IMR-90 (cell line): ENCODE measurements around the gene NUDT5. TPM values are rescaled to one million over a fixed set of nuclear protein-coding genes. Genes with fewer than 3 reads are reported as not detected.

Source experiments
- ATAC-seq: fragments of 200-7000 bp; cut with Tn5 transposase; 2 replicates; pipeline ENCODE4 v1.9.1; 2020; ENCODE audit warnings: low read depth, mild to moderate bottlenecking, moderate library complexity
- BruUV-seq: library from RNA; stranded (reverse); fragments of 400-500 nt; replicated peaks from 2 replicates; lab custom pipeline; 2021; lab: Mats Ljungman, UMichigan
- CTCF ChIA-PET: fragments of 300-600 bp; formaldehyde crosslinking; extraction: SDS; loops from one replicate; lab custom pipeline; 2021; ENCODE audit warnings: antibody characterized with exemption; lab: Yijun Ruan, JAX
- POLR2A ChIA-PET: fragments of 300-600 bp; sonication (Branson Sonifier 250); formaldehyde crosslinking; loops from one replicate; lab custom pipeline; 2022; ENCODE audit warnings: antibody characterized with exemption; ENCODE audit not compliant: unreplicated experiment; lab: Charles Lee
- DNase-seq: peaks from one replicate; pipeline ENCODE4 v3.0.0; 2013
- H2AFZ ChIP-seq: replicated peaks from 2 replicates; pipeline ENCODE3; 2013; ENCODE audit warnings: low read length, mild to moderate bottlenecking; ENCODE audit not compliant: poor library complexity
- H2AK5ac ChIP-seq: 2 replicates; pipeline ENCODE4 v1.6.1; 2013; ENCODE audit warnings: low read depth, low read length, inconsistent platforms
- H2AK9ac ChIP-seq: replicated peaks from 2 replicates; pipeline ENCODE3; 2013; ENCODE audit warnings: mild to moderate bottlenecking, low read depth, low read length, moderate library complexity; ENCODE audit not compliant: poor library complexity
- H2BK120ac ChIP-seq: 2 replicates; pipeline ENCODE4 v1.6.1; 2013; ENCODE audit warnings: low read depth, low read length, inconsistent platforms
- H2BK15ac ChIP-seq: 3 replicates; pipeline ENCODE4 v1.6.1; 2013; ENCODE audit warnings: low read depth, low read length, inconsistent platforms
- H2BK20ac ChIP-seq: 2 replicates; pipeline ENCODE4 v1.6.1; 2013; ENCODE audit warnings: low read depth, mild to moderate bottlenecking, inconsistent platforms, low read length, moderate library complexity
- H2BK5ac ChIP-seq: 2 replicates; pipeline ENCODE4 v1.6.1; 2013; ENCODE audit warnings: mild to moderate bottlenecking, low read depth, low read length, inconsistent platforms; ENCODE audit not compliant: poor library complexity, severe bottlenecking
- H3K14ac ChIP-seq: replicated peaks from 2 replicates; pipeline ENCODE4 v1.6.1; 2013; ENCODE audit warnings: low read depth, low read length, inconsistent platforms
- H3K18ac ChIP-seq: 2 replicates; pipeline ENCODE4 v1.6.1; 2013; ENCODE audit warnings: low read depth, low read length, control low read depth
- H3K23ac ChIP-seq: 2 replicates; pipeline ENCODE4 v1.6.1; 2013; ENCODE audit warnings: low read depth, low read length, inconsistent platforms
- H3K27ac ChIP-seq: 2 replicates; pipeline ENCODE4 v1.5.1; 2013; ENCODE audit warnings: mild to moderate bottlenecking, control low read depth, low read length; ENCODE audit not compliant: insufficient read depth
- H3K27me3 ChIP-seq: 2 replicates; pipeline ENCODE4 v1.6.1; 2013; ENCODE audit warnings: low read length; ENCODE audit not compliant: control insufficient read depth, insufficient read depth
- H3K36me3 ChIP-seq: 2 replicates; pipeline ENCODE4 v1.6.1; 2013; ENCODE audit warnings: low read length, mixed read lengths; ENCODE audit not compliant: control insufficient read depth, insufficient read depth
- H3K4ac ChIP-seq: 2 replicates; pipeline ENCODE4 v1.6.1; 2013; ENCODE audit warnings: low read depth, low read length, inconsistent platforms
- H3K4me1 ChIP-seq: 2 replicates; pipeline ENCODE4 v1.6.1; 2013; ENCODE audit warnings: low read length, mixed read lengths; ENCODE audit not compliant: control insufficient read depth, insufficient read depth
- H3K4me2 ChIP-seq: 2 replicates; pipeline ENCODE4 v1.6.1; 2013; ENCODE audit warnings: low read depth, mild to moderate bottlenecking, control low read depth, low read length, moderate library complexity
- H3K4me3 ChIP-seq: 2 replicates; pipeline ENCODE4 v1.5.1; 2013; ENCODE audit warnings: low read depth, mild to moderate bottlenecking, control low read depth, low read length, moderate library complexity; ENCODE audit not compliant: insufficient read depth
- H3K56ac ChIP-seq: 2 replicates; pipeline ENCODE4 v1.6.1; 2013; ENCODE audit warnings: low read length, inconsistent platforms; ENCODE audit not compliant: insufficient read depth; ENCODE audit errors: extremely low read depth
- H3K79me1 ChIP-seq, 2 experiments: 2 replicates each; pipeline ENCODE4 v1.6.1; 2013; ENCODE audit warnings: low read length in 2 of 2, inconsistent platforms in 1 of 2, low read depth in 1 of 2
- H3K9ac ChIP-seq: 2 replicates; pipeline ENCODE4 v1.6.1; 2013; ENCODE audit warnings: low read depth, low read length, control low read depth
- H3K9me1 ChIP-seq: 2 replicates; pipeline ENCODE4 v1.6.1; 2013; ENCODE audit warnings: low read length, inconsistent platforms; ENCODE audit not compliant: insufficient read depth
- H3K9me3 ChIP-seq: 2 replicates; pipeline ENCODE4 v1.6.1; 2013; ENCODE audit warnings: low read length; ENCODE audit not compliant: control insufficient read depth, insufficient read depth
- H4K20me1 ChIP-seq: 2 replicates; pipeline ENCODE4 v1.6.1; 2013; ENCODE audit warnings: low read length, inconsistent platforms; ENCODE audit not compliant: insufficient read depth
- H4K5ac ChIP-seq: 2 replicates; pipeline ENCODE4 v1.6.1; 2013; ENCODE audit warnings: mild to moderate bottlenecking, low read depth, low read length, control low read depth
- H4K8ac ChIP-seq, 2 experiments: 2 replicates each; pipeline ENCODE4 v1.6.1; 2013; ENCODE audit warnings: low read depth in 2 of 2, low read length in 2 of 2, control low read depth in 1 of 2, inconsistent platforms in 1 of 2
- H4K91ac ChIP-seq: 2 replicates; pipeline ENCODE4 v1.6.1; 2013; ENCODE audit warnings: low read depth, low read length, inconsistent platforms; ENCODE audit not compliant: insufficient read depth
- BHLHE40 ChIP-seq: fragments of 150-350 bp; IDR thresholded peaks from 2 replicates; pipeline ENCODE4 v1.6.1; 2016; ENCODE audit warnings: mild to moderate bottlenecking, low read depth, low read length
- CEBPB ChIP-seq: IDR thresholded peaks from 2 replicates; pipeline ENCODE4 v1.6.1; 2012; ENCODE audit warnings: low read depth, low read length, improper control_type of control experiment
- RAD21 ChIP-seq: IDR thresholded peaks from 2 replicates; pipeline ENCODE4 v1.6.1; 2012; ENCODE audit warnings: low read length, improper control_type of control experiment
- RCOR1 ChIP-seq: IDR thresholded peaks from 2 replicates; pipeline ENCODE4 v1.6.1; 2012; ENCODE audit warnings: mild to moderate bottlenecking, low read length, improper control_type of control experiment; ENCODE audit not compliant: insufficient replicate concordance
- SMC3 ChIP-seq: fragments of 150-350 bp; IDR thresholded peaks from 2 replicates; pipeline ENCODE4 v1.6.1; 2016; ENCODE audit warnings: low read depth, mild to moderate bottlenecking, antibody characterized with exemption, low read length, moderate library complexity
- WGBS, 2 experiments: methylation state at CpG; one replicate each; pipeline versions ENCODE4 v1.1.5 to v1.1.7; 2013; ENCODE audit warnings: missing lambda C conversion rate in 2 of 2; ENCODE audit not compliant: insufficient read length in 1 of 2; ENCODE audit errors: extremely low coverage in 2 of 2; 5-methylcytosine and 5-hydroxymethylcytosine counted together
- dilution Hi-C: fragments of 300-500 bp; cut with HindIII; formaldehyde crosslinking; loops from one replicate; pipeline ENCODE4 v1.14.3; 2018; ENCODE audit warnings: low sequenced_read_pairs; ENCODE audit not compliant: unreplicated experiment
- in situ Hi-C: fragments of 300-500 bp; cut with MboI; formaldehyde crosslinking; loops from 3 replicates; pipeline ENCODE4 v1.14.3; 2019; ENCODE audit warnings: low sequenced_read_pairs, inconsistent platforms, mixed read lengths
- intact Hi-C: fragments of 100-400 bp; cut with micrococcal nuclease; formaldehyde crosslinking; loops from 2 replicates; pipeline ENCODE4 v1.10.0; 2022
- polyA plus RNA-seq, 3 experiments: library from polyadenylated mRNA; depleted of rRNA; stranded (reverse); fragments of >200 nt; gene quantifications; 2 replicates each; pipeline ENCODE4 v1.2.3, GENCODE V29; 2012; ENCODE audit warnings: low replicate concordance in 1 of 3
- total RNA-seq: library from RNA; depleted of rRNA; stranded (reverse); fragments of >200 nt; gene quantifications from 2 replicates; pipeline ENCODE4 v1.2.3, GENCODE V29; 2012
- TF ChIP-seq, protein P1 (sequence below): fragments of 150-350 bp; IDR thresholded peaks from 2 replicates; pipeline ENCODE4 v1.6.1; 2016; ENCODE audit warnings: low read depth, mild to moderate bottlenecking, low read length, moderate library complexity, borderline replicate concordance
- TF ChIP-seq, protein P2 (sequence below): conservative IDR thresholded peaks from 2 replicates; pipeline ENCODE4 v1.5.1; 2012; ENCODE audit warnings: mild to moderate bottlenecking, low read depth, low read length, improper control_type of control experiment

The NUDT5 gene
- total and polyA plus RNA-seq, 2 of the 4 experiments (the other 2 are of a cell fraction): 70.1 to 74.6 TPM

DNA sequence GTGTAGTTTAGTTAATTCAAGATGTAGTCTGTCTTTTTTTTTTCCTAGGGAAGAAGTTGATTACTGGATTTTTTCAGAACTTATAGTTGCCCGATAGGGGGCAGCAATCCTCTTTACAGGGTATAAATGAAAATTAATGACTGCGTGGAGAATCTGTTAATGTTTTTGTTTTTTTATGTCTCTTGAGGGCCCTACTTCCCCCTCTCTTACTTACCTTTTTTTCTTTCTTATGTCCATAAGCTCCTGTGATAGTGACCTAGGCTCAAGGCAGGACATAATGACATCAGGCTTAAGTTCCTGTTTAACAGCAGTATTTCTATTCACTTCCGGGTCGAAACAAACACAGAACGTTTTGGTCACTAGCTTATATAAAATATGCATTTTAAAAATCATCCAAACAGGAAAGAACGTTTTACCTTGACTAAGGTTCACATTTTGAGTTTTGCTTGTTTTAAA lies 19.1 kb upstream of the NUDT5 start:
- H3K36me3 ChIP-seq: peaks cover 31% of the 10 kb centered on the region
- in situ Hi-C loops: no loop called here
- no CpG with 5 or more reads among the region's 6 CpGs for WGBS, 2 experiments

More for the DNA sequence above, 19.1 kb upstream of the NUDT5 start:
- Histone ChIP-seq H3K27me3 (no peaks in the 10 kb centered on the region), H4K91ac (no peak overlapping the region), H3K14ac (no peak overlapping the region), H2AK5ac (no peak overlapping the region), H2AFZ (no peak overlapping the region), H2BK5ac (peak overlapping the region; percentile 76), H3K27ac (peak overlapping the region; percentile 29; the same call in 1 of the 2 replicates), H3K9ac (peak overlapping the region; percentile 48; the same call in 1 of the 2 replicates), H2BK20ac (no peak overlapping the region), H4K20me1 (0 out of 2 replicates have a peak, but pooled peaks cover 3% of the 10 kb centered on the region), H3K4me3 (no peak overlapping the region), H3K4me2 (no peak overlapping the region; the same call in 1 of the 2 replicates), H3K9me1 (no peaks in the 10 kb centered on the region), H3K4me1 (peaks cover 5% of the 10 kb centered on the region), H3K56ac (no peak overlapping the region), H4K5ac (no peak overlapping the region), H2BK120ac (no peak overlapping the region), H3K79me1 (peaks cover 24 to 27% of the 10 kb centered on the region in 2 experiments; a peak in 3 of 4 replicates), H3K18ac (peak overlapping the region; percentile 12; the same call in 1 of the 2 replicates), H2BK15ac (no peak overlapping the region), H2AK9ac (no peak overlapping the region), H4K8ac (peak overlapping the region in 1 of 2 experiments; percentile 44; a peak in 1 of 4 replicates), H3K9me3 (no peaks in the 10 kb centered on the region), H3K4ac (no peak overlapping the region), H3K23ac (no peak overlapping the region)
- dilution Hi-C loops: no loop called here
- DNase-seq (peak; percentile 64), ATAC-seq (peak; percentile 73)
- ChIA-PET POLR2A (no interaction called here), CTCF (interaction anchor here (0.6 to 1.7 kb wide), 16 partner anchors 11 to 848 kb away, joined by 3 to 9 read pairs (median 4); partner anchors contain the start of genes CDC123 and NUDT5)
- intact Hi-C loops: loop anchor here (1.0 to 5.0 kb wide), 2 partner anchors 497 to 688 kb away; no protein-coding TSS in a partner anchor
- no TSS peak for BruUV-seq
- TF ChIP-seq RCOR1 (no peak), RAD21 (peak; percentile 66), CEBPB (no peak), BHLHE40 (no peak), SMC3 (peak; percentile 40; the same call in 1 of the 2 replicates)
- TF ChIP-seq, protein P1, sequence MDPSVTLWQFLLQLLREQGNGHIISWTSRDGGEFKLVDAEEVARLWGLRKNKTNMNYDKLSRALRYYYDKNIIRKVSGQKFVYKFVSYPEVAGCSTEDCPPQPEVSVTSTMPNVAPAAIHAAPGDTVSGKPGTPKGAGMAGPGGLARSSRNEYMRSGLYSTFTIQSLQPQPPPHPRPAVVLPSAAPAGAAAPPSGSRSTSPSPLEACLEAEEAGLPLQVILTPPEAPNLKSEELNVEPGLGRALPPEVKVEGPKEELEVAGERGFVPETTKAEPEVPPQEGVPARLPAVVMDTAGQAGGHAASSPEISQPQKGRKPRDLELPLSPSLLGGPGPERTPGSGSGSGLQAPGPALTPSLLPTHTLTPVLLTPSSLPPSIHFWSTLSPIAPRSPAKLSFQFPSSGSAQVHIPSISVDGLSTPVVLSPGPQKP: no peak
- TF ChIP-seq, protein P2, sequence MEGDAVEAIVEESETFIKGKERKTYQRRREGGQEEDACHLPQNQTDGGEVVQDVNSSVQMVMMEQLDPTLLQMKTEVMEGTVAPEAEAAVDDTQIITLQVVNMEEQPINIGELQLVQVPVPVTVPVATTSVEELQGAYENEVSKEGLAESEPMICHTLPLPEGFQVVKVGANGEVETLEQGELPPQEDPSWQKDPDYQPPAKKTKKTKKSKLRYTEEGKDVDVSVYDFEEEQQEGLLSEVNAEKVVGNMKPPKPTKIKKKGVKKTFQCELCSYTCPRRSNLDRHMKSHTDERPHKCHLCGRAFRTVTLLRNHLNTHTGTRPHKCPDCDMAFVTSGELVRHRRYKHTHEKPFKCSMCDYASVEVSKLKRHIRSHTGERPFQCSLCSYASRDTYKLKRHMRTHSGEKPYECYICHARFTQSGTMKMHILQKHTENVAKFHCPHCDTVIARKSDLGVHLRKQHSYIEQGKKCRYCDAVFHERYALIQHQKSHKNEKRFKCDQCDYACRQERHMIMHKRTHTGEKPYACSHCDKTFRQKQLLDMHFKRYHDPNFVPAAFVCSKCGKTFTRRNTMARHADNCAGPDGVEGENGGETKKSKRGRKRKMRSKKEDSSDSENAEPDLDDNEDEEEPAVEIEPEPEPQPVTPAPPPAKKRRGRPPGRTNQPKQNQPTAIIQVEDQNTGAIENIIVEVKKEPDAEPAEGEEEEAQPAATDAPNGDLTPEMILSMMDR: peak; percentile 73
